ENCODE measurements around the gene ATP6V1B1. TPM values are rescaled to one million over a fixed set of nuclear protein-coding genes. Genes with fewer than 3 reads are reported as not detected.

Gene ATP6V1B1
- total and polyA plus RNA-seq, 10 of the 15 experiments (the other 5 are each of a cell fraction or from before 2014, with no cell fraction given) = not detected

DNA sequence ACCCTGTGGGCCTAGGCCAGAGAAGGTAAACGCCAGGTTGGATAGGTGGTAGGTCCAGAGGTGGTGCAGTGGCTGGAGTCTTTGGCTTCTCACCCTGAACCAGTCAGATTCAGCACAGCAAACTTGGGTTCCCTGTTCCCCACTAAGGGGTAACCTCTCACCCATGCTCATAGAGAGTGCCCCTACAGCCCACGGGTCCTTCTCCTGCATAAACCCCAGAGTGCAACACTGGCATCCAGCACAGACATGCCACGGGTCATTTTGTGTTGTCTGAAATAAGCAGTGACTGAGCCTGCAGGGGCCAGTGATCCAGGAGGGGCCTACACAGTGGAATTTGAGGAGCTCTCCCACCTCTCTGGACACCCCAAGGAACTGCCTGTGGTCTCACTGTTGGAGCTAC, 40.5 kb upstream of the ATP6V1B1 start:
- Histone ChIP-seq H3K27me3 (replicated peaks in 1 of 2; ENCODE audit: control insufficient read depth in 2 of 2, insufficient read depth in 2 of 2, low read length in 1 of 2) (peaks cover 30 to 33% of the 10 kb centered on the region in 2 experiments), H3K4me2 (ENCODE audit: control insufficient read depth, insufficient read depth) (no peak overlapping the region), H2AFZ (ENCODE audit: control insufficient read depth, low read depth, low read length) (no peak overlapping the region), H3K9me3 (replicated peaks; ENCODE audit: control insufficient read depth, insufficient read depth, low read length) (no peaks in the 10 kb centered on the region), H3K4me3 (no peak overlapping the region), H3K79me2 (ENCODE audit: control insufficient read depth, insufficient read depth, low read length) (no peaks in the 10 kb centered on the region), H4K20me1 (ENCODE audit: control insufficient read depth, insufficient read depth) (no peaks in the 10 kb centered on the region), H3K9ac (ENCODE audit: control insufficient read depth, insufficient read depth, low read length) (no peak overlapping the region), H3K36me3 (ENCODE audit: control insufficient read depth in 2 of 2, insufficient read depth in 2 of 2, low read length in 1 of 2) (no peaks in the 10 kb centered on the region), H3K27ac (ENCODE audit: control insufficient read depth, insufficient read depth) (no peak overlapping the region), H3K4me1 (ENCODE audit: control insufficient read depth, insufficient read depth, low read length) (no peaks in the 10 kb centered on the region)
- FAIRE-seq (no peak), DNase-seq (ENCODE audit: low read depth, low spot score) (no peak), ATAC-seq (no peak)
- ChIA-PET SMC1A (ENCODE audit: uncharacterized antibody, unreplicated experiment) (no interaction called here), CTCF (interaction anchor here (0.6 kb wide), 2 partner anchors 25 to 238 kb away, joined by 3 to 4 read pairs; no protein-coding TSS in a partner anchor), RAD21 (ENCODE audit: unreplicated experiment) (no interaction called here), POLR2A (no interaction called here)
- BruUV-seq (replicated peaks) = no TSS peak
- no peak for TF ChIP-seq STAT3 (IDR thresholded peaks at IDR 0.05; ENCODE audit: low read depth, low read length)
- TF ChIP-seq RAD21 (IDR thresholded peaks at IDR 0.05; ENCODE audit: insufficient read depth, low read depth, low read length) = no peak
- in situ Hi-C loops (cut with MboI) (no loop called here), intact Hi-C loops (cut with micrococcal nuclease; ENCODE audit: unreplicated experiment) (no loop called here)
- WGBS (ENCODE audit: insufficient coverage, insufficient replicate concordance, low lambda C conversion rate, missing lambda C conversion rate) = 6% methylated on average over 3 of the region's 3 CpGs

DNA sequence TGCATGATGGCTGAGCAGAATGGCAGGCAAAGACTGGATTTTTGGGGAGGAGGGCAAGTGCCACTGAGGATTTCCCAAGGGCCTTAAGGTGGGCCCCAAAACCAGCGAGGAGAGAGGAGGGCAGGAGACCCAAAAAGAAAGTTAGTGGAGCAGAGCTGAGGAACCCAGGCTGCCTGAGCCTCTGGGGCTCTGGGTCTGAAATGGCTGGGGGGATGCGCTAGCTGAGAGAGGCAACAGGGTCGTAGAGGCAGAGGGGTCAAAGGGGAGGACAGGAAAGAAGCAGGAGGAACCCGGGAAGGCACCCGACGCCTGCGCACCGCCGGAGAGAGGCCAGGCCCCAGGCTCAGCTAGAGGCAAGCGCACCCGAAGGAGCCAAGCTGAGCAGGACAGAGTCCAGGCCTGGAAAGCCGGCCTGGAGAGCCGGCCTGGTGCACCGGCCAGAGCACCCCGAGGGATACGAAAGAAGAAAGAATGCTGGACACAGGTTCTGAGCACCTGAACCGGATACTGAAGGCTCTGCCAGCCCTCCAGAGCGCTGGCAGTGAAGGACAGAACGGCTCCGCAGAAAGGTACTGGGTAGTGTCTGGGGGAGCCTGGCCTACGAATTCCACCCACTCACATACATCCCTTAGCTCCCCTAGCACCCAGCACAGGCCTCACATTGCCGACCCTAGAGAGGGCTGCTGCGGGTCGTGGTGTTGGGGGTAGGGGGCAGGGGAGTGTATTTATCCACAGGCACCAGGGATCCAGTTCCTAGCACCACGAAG, 39.5 kb upstream of the ATP6V1B1 start:
- no TSS peak for BruUV-seq (replicated peaks)
- Histone ChIP-seq H2AFZ (ENCODE audit: control insufficient read depth, low read depth, low read length) (no peak overlapping the region), H3K4me3 (no peak overlapping the region), H3K36me3 (ENCODE audit: control insufficient read depth in 2 of 2, insufficient read depth in 2 of 2, low read length in 1 of 2) (no peaks in the 10 kb centered on the region), H3K79me2 (ENCODE audit: control insufficient read depth, insufficient read depth, low read length) (no peaks in the 10 kb centered on the region), H4K20me1 (ENCODE audit: control insufficient read depth, insufficient read depth) (no peaks in the 10 kb centered on the region), H3K27me3 (replicated peaks in 1 of 2; ENCODE audit: control insufficient read depth in 2 of 2, insufficient read depth in 2 of 2, low read length in 1 of 2) (peaks cover 31 to 38% of the 10 kb centered on the region in 2 experiments), H3K9me3 (replicated peaks; ENCODE audit: control insufficient read depth, insufficient read depth, low read length) (no peaks in the 10 kb centered on the region), H3K9ac (ENCODE audit: control insufficient read depth, insufficient read depth, low read length) (no peak overlapping the region), H3K27ac (ENCODE audit: control insufficient read depth, insufficient read depth) (no peak overlapping the region), H3K4me2 (ENCODE audit: control insufficient read depth, insufficient read depth) (no peak overlapping the region), H3K4me1 (ENCODE audit: control insufficient read depth, insufficient read depth, low read length) (no peaks in the 10 kb centered on the region)
- SMC1A ChIA-PET (ENCODE audit: uncharacterized antibody, unreplicated experiment) = no interaction called here
- ATAC-seq (no peak), FAIRE-seq (no peak), DNase-seq (ENCODE audit: low read depth, low spot score) (no peak)
- intact Hi-C loops (cut with micrococcal nuclease; ENCODE audit: unreplicated experiment) = no loop called here
- RAD21 ChIA-PET (ENCODE audit: unreplicated experiment) = no interaction called here
- in situ Hi-C loops (cut with MboI) = no loop called here
- CTCF ChIA-PET = interaction anchor here (0.6 kb wide), 1 partner anchor 238 kb away, joined by 4 read pairs; no protein-coding TSS in a partner anchor
- WGBS (ENCODE audit: insufficient coverage, insufficient replicate concordance, low lambda C conversion rate, missing lambda C conversion rate) = 19% methylated on average over 24 of the region's 25 CpGs
- POLR2A ChIA-PET = no interaction called here
- TF ChIP-seq CBX3 (IDR thresholded peaks at IDR 0.05; ENCODE audit: borderline replicate concordance, low read depth) = no peak
- TF ChIP-seq EED (IDR thresholded peaks at IDR 0.05; ENCODE audit: low read depth) = no peak
- TF ChIP-seq PML (IDR thresholded peaks at IDR 0.05; ENCODE audit: low read length) = no peak
- TF ChIP-seq ATF7 (IDR thresholded peaks at IDR 0.05; ENCODE audit: low read depth) = no peak
- TF ChIP-seq, protein P1, sequence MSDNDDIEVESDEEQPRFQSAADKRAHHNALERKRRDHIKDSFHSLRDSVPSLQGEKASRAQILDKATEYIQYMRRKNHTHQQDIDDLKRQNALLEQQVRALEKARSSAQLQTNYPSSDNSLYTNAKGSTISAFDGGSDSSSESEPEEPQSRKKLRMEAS (IDR thresholded peaks at IDR 0.05; ENCODE audit: low read depth, low read length) = no peak
- no peak for TF ChIP-seq BCL3 (IDR thresholded peaks at IDR 0.05; ENCODE audit: borderline replicate concordance, insufficient read depth, low read depth, low read length, poor library complexity, severe bottlenecking)
- TF ChIP-seq REST (IDR thresholded peaks at IDR 0.05; ENCODE audit: low read depth, low read length) = no peak

All from GM12878 (cell line).